D721Med (cell line): ENCODE results near the gene CHST11.

ENCODE experiments used
- DNase-seq: peaks from one replicate; pipeline ENCODE4 v3.0.0; 2011; ENCODE audit warnings: low spot score; ENCODE audit not compliant: insufficient read length
- FAIRE-seq: peaks from 2 replicates; lab custom pipeline; 2011; peaks lifted over from hg19 to GRCh38; lab: Jason Lieb, UNC
- TF ChIP-seq, protein P1 (sequence below): IDR thresholded peaks from 2 replicates; pipeline ENCODE4 v1.5.1; 2012; ENCODE audit warnings: mild to moderate bottlenecking, control low read depth; ENCODE audit not compliant: insufficient read depth; ENCODE audit errors: missing control alignments

The CHST11 gene

DNA sequence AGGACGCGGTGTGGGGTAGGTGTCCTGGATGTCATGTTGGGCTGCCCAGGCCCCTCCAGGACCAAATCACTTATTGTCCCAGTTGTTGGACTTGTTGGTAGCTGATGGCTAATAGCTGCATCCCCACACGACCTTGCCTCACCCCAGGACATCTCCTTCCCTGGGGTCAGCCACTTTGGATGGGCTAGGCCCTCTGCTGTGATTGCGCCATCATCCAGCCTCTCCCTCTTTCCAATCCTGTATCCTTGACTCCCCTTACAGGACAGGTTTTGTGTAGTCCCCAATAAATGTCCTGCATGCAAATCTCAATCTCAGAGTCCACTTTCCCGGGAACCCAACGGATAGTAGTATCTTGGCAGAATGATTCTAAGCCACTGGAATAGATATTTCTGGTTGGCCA, 43.4 kb upstream of the CHST11 start:
- TF ChIP-seq, protein P1, sequence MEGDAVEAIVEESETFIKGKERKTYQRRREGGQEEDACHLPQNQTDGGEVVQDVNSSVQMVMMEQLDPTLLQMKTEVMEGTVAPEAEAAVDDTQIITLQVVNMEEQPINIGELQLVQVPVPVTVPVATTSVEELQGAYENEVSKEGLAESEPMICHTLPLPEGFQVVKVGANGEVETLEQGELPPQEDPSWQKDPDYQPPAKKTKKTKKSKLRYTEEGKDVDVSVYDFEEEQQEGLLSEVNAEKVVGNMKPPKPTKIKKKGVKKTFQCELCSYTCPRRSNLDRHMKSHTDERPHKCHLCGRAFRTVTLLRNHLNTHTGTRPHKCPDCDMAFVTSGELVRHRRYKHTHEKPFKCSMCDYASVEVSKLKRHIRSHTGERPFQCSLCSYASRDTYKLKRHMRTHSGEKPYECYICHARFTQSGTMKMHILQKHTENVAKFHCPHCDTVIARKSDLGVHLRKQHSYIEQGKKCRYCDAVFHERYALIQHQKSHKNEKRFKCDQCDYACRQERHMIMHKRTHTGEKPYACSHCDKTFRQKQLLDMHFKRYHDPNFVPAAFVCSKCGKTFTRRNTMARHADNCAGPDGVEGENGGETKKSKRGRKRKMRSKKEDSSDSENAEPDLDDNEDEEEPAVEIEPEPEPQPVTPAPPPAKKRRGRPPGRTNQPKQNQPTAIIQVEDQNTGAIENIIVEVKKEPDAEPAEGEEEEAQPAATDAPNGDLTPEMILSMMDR = no peak
- no peak for DNase-seq
- FAIRE-seq = no peak

DNA sequence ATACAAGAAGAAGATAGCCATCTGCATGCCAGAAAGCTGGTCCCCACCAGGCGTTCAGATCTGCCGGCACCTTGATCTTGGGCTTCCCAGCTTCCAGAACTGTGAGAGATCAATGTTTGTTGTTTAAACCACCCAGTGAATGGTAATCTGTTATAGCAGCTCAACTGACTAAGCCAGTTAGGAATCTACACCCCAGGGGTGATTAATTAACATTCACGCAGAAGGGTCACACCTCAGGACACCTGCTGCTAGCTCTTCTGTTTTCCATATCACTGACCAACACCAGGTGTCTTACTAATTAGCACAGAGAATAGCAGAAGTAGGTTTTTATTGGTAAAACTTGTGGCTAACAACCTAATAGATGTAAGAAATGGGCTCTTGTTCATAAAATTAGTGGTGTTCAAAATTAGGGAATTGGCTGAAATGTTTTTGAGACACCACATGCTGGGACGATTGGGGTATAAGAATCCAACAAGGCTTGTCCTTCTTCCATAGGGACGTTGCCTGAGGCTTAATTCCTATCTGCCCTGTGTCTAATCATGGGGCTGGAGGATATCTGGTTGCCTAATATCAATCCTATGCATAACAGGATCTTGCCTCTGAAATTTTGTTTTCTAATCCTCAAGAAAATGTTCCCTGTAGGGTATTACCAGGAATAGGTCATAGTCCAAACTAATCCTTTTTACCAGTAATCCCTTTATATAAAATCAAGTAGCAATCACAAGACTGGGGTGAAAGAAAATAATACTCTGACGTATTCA, 42.0 kb upstream of the CHST11 start:
- no peak for DNase-seq
- TF ChIP-seq, protein P1 = no peak
- FAIRE-seq = no peak

- TF ChIP-seq, protein P1 = no peak
- DNase-seq = no peak
Observed at GRCh38 chr12:104415342-104415980, 41.3 kb upstream of the CHST11 start.

GRCh38 chr12:104416136-104416535, 40.6 kb upstream of the CHST11 start:
- DNase-seq (no peak), FAIRE-seq (no peak)
- TF ChIP-seq, protein P1 = no peak

More at GRCh38 chr12:104415342-104415980, 41.3 kb upstream of the CHST11 start:
- FAIRE-seq = no peak

- no peak for FAIRE-seq
- TF ChIP-seq, protein P1 = no peak
- no peak for DNase-seq
Observed at GRCh38 chr12:104416585-104416984, 40.2 kb upstream of the CHST11 start.

DNA sequence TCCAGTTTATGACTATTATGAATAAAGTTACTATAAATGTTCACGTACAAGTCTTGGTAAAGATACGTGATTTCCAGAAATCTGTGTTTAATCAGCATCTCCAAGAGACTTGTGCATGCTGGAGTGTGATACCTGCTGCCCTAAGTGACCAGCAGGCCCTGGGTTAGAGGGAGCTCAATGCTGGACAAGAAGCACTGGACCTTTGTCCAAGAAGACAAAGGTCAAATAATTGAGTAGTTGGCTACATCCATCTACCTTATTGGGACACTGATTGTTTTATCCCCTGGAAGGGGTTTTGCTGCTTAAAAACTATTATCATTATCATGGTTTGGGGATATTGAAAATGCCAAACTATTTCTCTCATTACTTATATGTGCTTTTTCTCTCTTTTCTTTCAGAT, 37.0 kb upstream of the CHST11 start:
- TF ChIP-seq, protein P1 = no peak
- FAIRE-seq = no peak

DNA sequence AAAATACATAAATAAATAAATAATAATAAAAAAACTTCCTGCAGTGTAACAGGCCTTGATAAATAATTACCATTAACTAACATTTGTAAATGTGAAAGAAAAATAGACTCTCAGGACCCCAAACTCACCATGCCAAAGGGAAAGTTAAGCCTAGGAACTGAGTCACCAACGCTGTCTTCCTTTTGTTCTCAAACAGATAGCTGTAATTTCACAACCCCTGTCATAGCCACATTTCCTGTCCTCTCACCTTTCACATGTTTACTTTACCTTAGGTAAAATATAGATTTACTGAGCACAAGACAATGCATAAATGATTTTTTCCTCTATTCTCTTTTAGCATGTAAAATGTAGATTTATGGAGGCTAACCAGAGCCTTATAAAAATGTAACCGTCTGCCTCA, 35.9 kb upstream of the CHST11 start:
- DNase-seq (no peak), FAIRE-seq (no peak)
- TF ChIP-seq, protein P1 = no peak

More for the DNA sequence above, 37.0 kb upstream of the CHST11 start:
- no peak for DNase-seq
